Stimulated activated naive CD8-positive, alpha-beta T cell treated with anti-CD3 and anti-CD28 coated beads, Interleukin-15, Interleukin-2, amounts not matched to agents 100 U/mL and 50 U/mL, for 24 hours (primary cell): ENCODE data around the gene FLYWCH1.

Source experiments
- ATAC-seq: fragments of 150-1000 bp; cut with Tn5 transposase; one replicate; pipeline ENCODE4 v1.10.0; 2021
- DNase-seq: peaks from one replicate; pipeline ENCODE4 v3.0.0; 2021

The FLYWCH1 gene

DNA sequence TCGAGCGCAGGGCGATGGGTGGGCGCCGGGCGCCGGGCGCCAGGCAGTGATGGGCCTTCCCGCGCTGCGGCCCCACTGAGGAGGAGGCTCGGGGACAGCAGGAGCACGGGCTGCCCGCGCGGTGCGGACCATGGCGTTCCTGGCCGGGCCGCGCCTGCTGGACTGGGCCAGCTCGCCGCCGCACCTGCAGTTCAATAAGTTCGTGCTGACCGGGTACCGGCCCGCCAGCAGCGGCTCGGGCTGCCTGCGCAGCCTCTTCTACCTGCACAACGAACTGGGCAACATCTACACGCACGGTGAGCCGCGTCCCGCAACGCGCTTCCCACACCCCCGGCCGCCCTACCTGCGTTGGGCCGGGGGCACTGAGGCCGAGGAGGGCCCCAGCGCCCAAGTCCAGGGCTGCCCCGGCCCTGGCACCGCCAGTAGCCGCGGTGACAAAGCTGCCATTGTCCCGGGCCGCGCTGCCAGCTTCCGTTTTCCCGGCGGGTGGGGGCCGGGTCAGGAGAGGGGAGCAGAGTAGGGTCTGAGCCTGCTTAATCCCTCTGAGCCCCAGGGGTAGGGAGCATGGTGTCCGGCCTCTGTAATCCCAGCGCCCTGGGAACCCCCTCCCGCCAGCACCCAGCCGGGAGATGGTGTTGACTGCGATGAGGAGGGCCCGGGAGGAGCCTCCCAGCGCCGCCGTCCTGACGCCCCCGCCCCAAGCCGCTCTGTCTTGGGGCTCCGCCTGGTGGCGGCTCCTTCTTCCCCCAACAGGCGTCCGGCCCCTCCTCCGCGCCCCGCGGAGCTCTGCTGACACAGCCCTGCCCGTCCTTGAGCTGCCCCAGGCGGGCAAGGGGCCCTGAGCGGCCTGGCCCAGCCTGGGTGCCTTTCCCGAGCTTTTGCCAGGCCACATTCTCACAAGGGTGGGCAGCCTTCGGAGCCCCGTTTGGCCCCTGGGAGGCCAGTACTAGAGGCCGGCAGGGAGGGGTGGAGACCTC is 58.1 kb downstream of the FLYWCH1 start:
- peak; percentile 74 for ATAC-seq

DNA sequence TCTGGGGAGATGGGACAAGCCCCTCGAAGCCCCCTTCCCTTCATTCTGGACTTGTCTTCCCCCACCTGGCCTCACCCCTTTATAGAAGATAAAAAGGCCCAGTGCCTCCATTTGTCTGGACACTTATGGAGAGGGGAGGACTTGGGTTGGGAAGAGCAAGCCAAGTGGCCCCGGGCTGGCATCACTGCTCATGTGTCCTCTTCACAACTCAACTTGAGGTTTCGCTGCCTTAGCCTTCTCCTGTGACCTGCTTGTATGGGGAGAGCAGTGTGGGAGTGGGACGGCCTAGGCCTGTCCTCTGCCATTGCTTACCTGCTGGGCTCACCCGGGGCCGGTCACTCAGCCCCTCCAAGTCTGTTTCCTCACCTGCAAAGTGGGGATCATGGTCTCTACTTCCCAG is 58.8 kb downstream of the FLYWCH1 start:
- DNase-seq, result no peak
- no peak for ATAC-seq

More for the DNA sequence above, 58.1 kb downstream of the FLYWCH1 start:
- DNase-seq, result peak; percentile 90

DNA sequence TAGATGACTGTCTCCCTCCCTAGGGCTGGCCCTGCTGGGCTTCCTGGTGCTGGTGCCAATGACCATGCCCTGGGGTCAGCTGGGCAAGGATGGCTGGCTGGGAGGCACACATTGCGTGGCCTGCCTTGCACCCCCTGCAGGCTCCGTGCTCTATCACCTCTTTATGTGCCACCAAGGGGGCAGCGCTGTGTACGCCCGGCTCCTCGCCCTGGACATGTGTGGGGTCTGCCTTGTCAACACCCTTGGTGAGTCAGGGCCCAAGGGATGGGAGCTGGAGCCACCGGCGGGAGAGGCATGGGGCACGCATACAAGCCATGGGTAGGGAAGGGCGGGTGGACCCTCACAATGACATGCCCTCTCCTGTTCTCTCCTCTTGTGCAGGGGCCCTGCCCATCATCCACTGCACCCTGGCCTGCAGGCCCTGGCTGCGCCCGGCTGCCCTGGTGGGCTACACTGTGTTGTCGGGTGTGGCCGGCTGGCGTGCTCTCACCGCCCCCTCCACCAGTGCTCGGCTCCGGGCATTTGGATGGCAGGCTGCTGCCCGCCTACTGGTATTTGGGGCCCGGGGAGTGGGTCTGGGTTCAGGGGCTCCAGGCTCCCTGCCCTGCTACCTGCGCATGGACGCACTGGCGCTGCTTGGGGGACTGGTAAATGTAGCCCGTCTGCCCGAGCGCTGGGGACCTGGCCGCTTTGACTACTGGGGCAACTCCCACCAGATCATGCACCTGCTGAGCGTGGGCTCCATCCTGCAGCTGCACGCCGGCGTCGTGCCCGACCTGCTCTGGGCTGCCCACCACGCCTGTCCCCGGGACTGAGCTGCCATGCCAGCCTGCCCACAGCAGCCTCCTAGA is 59.6 kb downstream of the FLYWCH1 start:
- DNase-seq (no peak), ATAC-seq (no peak)

DNA sequence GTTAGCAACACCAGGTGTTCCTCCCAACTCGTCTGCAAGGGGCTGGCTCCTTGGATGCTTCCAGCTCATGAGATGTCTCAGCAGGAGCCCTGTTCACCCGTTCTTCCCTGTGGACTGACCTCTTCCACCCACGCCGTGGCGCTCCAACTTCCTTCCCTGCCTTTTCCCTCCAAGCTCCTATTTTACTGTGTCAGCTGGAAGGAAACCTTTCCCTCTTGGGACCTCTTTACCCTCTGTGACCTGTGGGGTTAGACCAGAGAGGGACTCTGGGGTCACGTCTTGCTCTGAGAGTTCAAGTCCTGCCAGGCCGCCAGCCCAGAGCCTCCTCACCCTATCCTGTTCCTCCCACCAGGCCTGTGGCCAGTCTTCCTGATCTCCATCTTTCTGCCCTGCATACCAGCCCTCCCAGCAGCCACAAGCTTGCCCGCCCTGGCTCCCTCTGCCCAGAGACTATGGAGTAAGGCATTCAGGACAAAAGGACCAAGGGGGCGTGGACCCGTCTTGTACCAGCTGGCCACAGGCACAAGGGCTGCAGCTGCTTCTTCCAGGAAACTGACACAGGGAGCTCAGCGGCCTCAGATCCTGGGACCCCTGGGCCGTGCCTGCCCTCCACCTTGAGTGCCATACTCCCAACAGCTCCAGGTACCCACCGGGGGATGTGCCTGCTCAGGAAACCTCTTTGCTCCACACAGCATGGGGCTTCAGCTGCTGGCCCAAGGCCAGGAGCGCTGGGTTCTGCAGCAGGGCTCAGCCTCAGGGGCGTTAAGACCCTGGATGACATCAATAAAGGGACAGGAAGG is 60.5 kb downstream of the FLYWCH1 start:
- ATAC-seq, result no peak
- no peak for DNase-seq

DNA sequence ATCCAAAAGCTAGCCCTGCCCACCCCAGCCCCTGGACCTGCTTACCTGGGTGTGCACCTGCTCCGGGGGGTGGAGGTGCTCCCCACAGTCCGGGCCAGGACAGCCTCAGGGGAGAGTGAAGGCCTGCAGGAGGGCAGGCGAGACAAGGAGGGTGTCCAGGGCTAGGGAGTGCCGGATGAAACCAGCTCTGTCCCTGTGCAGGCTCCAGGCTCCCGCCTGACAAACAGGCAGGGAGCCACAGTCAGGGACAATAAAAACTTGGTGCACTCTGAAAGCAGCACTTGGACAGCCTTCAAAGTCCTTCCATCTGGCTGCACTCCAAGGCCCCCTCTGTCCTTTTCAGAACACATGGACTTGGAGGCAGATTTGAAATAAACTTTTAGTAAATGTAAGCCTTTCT is 61.4 kb downstream of the FLYWCH1 start:
- DNase-seq, result no peak
- no peak for ATAC-seq

DNA sequence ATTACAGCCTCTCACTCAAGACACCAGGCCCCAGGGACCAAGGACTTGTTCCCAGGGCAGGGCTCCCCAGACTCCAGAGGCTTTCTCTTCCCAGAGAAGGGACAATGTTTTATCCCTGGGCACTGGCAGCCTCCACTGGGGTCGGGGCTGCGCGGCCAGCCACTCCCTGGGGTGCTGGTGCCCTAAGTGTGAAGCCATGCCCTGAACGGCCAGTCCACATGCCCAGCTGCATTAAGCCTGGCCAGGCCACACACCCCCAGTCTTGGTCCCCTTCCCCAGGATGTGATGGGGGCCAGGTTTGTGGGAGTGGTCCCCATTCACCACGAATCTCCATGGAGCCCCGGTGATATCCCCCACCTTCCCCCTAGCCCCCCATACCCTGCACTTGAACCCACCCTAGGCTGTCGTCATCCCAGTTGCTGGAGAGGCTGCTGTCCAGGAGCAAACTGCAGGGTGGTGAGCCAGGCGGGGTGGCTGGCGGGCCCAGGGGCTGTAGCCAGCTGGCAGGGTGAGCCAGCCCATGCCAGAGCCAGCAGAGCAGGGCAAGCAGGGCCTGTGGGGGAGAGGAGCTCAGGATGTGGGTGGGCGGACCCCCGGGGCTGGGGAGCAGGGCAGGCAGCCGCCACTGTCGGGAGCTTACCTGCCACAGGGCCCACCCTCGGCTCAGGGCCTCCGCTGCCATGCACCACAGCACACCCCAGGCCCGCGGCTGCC is 62.0 kb downstream of the FLYWCH1 start:
- DNase-seq (no peak), ATAC-seq (no peak)

DNA sequence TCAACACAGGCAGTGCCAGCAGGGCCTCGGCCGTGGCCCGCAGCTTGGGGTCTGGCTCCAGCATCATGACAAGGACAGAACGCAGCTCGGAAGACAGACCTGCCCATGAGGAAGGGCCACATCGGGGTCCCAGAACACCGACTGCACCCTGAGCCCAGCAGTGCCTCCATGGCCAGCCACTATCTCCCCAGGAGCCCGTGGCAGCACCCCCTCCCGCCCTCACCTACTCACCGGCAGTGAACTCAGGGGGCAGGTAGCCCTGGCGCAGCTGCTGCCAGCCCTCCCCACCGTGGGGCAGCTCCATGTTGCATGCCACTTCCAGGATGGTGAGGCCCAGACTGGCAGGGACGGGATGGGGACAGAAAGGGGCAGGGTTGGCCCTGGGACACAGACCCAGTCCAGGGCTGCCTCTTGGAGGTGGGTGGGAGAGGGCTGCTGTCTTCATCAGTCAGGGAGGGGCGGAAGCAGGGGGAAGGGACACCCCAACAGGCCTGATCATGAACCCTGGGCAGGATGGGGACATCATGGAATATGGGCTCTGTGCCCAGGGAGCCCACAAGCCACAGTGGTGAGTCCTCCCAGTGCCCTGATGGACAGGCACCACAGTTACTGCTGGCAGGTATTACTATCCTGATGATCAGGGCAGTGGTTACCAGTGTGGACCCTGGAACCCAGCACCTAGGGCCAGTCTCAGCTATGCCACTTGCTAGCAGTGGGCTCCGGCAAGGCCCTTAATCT is 62.8 kb downstream of the FLYWCH1 start:
- DNase-seq (no peak), ATAC-seq (no peak)

DNA sequence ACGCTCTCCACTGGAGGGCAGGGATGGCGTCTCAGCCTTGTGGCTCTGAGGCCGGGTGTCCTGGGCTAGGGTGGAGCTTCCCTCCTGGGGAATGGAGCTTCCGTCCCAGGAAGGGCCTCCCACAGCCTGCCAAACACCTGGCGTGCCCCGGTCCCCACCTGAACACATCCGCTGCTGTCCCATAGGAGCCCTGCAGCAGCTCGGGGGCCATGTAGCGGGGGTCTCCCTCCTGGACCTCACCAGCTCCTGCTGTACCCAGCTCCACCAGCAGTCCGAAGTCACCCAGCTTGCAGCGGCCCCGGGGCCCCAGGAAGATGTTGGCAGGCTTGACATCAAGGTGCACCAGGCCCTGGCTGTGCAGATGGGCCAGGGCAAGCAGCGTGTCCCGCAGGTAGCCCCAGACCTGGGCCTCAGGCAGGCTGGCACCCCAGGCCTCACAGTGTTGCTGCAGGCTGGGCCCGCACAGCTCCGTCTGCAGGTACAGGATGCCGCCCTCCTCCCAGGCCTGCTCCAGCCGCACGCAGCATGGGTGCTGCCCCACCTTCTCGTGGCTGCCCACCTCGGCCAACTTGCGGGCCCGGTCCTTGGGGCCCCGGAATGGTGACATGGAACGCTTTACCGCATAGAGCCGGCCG is 63.5 kb downstream of the FLYWCH1 start:
- ATAC-seq (no peak), DNase-seq (no peak)

DNA sequence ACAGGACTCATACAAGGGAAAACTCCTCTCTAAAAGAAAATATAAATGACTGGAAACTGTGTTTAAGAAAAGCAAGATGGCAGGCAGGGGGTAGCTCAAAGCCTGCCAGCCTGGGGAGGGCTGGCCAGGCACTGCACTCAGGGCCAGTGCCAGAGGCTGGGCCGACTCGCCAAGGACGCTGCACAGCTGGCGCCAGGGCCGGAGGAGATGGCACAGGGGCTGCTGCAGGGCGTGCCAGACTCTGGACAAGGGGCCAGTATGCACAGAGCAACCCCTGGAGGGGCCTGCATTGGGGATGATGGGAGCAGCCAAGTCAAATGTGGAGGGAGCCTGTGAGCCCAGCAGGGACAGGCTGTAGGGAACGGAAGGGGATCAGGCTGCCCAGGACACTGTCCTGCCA is 64.5 kb downstream of the FLYWCH1 start:
- no peak for DNase-seq
- ATAC-seq, result no peak

DNA sequence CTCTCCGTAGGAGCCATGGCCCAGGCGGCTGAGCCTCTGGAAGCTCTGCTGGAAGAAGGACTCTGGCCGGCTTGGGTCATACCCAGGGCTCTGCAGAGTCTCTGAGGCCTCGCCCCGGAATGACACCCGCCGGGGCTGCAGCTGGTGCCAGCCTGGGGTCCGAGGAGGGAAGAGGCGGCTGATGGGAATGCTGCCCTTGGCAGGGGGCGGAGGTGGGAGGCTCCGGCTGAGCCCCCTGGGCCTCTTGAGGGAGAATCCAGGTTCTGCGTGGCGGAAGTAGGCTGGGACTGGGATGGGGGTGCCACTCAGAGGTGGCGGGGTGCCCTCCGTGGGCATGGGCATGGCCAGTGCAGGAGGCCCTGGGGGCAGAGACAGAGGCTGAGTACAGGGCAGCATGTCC is 64.9 kb downstream of the FLYWCH1 start:
- ATAC-seq, result no peak

DNA sequence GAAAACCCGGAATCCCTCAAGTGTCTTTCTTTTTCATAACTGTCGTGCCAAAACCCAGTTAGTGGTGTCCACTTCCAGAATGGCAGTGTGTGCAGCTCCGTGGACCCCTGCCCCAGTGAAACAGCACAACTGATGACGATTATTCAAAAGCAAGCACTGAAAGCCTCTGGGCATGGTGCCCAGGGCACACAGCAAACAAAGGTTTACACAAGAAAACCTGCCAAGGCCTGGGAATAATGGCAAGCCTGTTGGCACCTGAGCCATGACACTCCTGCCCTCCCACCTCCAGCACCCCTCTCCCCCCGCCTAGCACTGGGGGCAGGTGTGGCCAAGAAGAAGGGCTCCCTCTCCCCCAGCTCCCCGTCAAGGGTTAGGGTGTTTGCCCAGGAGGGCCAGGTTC is 65.7 kb downstream of the FLYWCH1 start:
- no peak for DNase-seq
- ATAC-seq, result no peak

More for the DNA sequence above, 64.9 kb downstream of the FLYWCH1 start:
- no peak for DNase-seq

DNA sequence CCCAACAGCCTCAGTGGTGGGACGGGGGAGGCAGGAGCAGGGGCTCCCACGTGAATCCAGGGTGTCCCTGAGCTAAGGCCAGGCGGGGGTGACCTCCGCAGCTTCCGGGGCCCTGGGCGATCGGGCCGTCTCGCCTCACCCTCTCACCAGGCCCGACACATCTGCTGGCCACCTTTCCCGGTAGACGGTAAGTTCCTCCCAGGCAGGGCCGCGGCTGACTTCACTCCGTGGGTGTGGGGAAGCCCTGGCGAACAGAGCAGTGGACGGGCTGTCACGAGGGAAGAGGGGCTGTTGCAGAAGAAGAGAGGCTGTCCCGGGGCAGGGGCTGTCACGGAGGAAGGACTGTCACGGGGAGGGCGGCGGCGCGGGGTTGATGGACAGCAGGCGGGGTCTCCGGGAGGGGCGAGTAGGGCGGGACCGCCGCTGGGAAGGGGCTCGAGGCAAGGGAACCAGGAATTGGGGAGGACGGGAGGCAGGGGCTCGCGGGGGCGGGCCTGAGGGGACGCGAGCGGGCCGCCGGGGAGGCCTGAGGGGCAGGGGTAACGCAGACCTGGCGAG is 68.0 kb downstream of the FLYWCH1 start:
- ATAC-seq (peak; percentile 2), DNase-seq (peak; percentile 45)

DNA sequence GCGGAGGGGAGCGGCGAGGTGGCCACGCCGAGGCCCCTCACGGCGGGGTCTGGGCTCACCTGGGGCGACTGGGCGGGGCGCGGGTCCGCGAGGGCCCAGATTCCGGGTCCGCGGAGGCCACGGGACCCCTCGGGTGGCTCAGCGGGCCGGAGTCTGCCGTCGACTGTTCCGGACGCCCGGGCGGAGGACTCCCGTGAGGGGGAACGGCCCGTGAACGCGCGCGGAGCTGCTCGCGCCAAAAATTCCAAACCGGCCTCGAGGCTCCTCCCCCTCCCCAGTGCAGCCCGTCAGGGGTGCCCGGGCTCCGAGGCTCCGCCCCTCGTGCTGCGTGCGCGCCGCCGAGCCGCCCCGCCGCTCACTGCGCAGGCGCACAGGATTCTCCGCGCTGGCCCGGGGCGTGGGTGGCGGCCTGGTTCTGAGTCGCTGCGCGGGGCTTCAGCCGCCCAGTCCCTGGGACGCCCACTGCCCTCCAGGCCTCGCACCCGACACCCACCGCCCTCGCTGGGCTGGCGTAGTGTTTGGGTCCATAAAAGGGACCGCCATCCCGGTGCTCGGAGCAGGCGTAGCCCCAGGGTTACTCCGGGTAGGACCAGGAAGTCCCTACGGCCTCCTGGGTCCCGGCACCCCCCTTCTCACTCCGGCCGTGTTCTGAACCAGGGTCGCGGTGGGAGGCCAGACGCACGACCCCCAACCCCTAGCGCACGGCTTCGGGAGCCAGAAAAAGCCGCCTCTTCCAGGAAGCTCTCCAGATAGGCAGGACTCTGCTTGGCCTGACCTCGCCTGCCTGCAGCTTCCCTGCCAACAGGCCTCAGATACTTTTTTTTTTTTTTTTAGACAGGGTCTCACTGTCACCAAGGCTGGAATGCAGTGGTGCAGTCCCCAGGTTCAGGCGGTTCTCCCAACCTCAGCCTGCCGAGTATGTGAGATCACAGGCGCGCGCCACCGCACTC is 68.8 kb downstream of the FLYWCH1 start, which contains the start of gene PKMYT1:
TSS of gene PKMYT1 (minus strand) at position 220 of the 950 bp plus-strand sequence. CDS start 789 bp downstream, outside the sequence.
- peak; percentile 98 for DNase-seq
- peak; percentile 85 for ATAC-seq

DNA sequence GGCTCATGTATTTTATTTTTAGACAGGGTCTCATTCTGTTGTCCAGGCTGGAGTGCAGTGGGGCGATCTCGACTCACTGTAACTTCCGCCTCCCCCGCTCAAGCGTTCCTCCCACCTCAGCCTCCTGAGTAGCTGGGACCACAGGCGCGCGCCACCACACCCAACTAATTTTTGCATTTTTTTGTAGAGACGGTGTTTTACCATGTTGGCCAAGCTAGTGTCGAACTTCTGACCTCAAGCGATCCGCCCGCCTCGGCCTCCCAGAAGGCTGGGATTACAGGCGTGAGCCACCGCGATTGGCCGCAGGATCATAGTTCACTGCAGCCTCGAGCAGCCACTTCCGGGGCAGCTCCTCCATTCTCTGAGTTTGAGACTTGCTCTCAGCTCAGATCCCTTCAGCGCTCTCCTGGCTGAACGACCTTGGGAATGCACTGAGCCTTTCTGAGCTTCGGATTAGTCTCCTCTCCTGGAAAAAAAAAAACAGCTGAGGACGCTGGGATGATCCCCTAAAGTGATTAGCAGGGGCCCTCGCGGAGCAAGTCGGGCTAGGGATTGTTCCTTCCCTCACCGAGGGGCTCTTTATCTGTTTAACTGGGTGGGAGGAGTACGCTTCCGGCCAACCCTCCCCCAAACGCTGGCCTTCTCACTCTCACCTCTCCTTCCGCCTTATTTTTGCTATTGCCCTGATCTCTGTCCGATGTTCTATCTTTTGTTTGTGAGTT is 69.6 kb downstream of the FLYWCH1 start:
- ATAC-seq (no peak), DNase-seq (no peak)

DNA sequence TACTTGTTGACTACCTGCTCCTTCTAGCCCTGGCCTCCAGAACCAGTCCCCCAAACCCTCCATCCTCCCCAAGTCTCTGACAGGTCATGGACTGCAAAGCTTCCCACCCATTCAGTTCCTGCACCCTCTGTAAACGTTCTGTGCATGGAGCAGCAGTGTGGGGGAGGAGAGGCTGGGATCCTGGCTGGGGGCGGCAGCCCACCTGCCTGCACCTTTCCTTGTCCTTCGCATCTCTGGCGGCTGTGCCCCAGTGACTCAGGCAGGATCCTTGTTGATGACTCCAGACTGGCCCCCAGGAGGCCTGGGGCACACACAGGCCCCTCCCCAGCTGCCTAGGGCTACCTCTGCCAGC is 70.1 kb downstream of the FLYWCH1 start:
- ATAC-seq, result no peak
- DNase-seq, result no peak

DNA sequence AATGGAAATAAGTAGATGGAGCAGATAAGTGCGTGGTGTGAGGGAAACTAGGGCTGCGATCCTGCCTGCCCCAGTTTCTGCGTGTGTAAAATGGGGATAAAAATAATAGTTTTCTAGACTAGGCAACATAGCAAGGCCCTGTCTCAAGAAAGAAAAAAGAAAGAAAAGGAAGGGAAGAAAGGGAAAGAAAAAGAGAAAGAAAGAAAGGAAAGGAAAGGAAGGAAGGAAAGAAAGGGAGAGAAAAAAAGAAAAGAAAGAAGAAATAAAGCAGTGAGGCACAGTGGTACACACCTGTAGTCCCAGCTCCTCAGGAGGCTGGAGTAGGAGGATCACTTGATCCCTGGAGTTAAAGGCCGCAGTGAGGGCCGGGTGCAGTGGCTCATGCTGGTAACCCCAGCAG is 70.7 kb downstream of the FLYWCH1 start:
- DNase-seq, result no peak
- no peak for ATAC-seq

DNA sequence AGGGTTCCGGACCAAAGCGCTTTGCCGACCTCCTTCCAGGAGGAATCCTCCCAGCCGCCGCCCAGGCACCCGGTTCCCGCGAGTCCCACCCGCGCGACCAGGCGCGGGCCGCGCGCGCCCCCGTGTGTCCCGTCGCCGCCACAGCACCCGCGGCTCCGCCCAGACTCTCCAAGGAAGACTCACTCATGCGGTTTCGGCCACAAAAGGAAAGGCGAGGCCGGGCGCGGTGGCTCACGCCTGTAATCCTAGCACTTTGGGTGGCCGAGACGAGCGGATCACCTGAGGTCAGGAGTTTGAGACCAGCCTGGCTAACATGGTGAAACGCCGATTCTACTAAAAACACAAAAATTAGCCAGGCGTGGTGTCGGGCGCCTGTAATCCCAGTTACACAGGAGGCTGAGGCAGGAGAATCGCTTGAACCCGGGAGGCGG is 72.0 kb downstream of the FLYWCH1 start:
- DNase-seq (peak; percentile 84), ATAC-seq (peak; percentile 60)

DNA sequence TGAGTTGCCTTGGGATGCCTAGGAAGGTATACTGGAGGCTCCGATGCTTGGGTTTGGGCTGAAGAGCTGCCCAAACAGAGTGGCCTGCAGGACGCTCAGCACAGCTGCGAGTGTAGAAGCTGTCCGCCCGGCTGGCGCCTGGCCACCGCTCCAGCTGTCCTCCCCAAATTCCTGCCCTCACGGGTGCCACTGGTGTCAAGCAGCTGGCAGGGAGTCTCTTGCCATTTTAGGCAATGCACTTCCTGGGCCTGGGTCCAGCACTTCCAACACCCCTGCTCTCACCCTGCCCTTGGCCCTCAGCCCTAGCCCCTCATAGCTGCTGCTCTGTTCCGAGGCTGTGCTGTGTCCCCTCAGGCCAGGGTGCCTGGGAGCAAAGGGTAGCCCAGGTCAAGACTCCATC is 73.7 kb downstream of the FLYWCH1 start:
- ATAC-seq (no peak), DNase-seq (no peak)
